GM19351 (cell line): ENCODE results near the gene MTA1.

ENCODE experiments used
- ATAC-seq: cut with Tn5 transposase; IDR thresholded peaks from one replicate; pipeline ENCODE4 v1.9.1; 2021; ENCODE audit warnings: mild to moderate bottlenecking, moderate library complexity; ENCODE audit not compliant: unreplicated experiment

MTA1 gene

GRCh38 chr14:105401699-105402098 is 17.9 kb upstream of the MTA1 start:
- no peak for ATAC-seq

GRCh38 chr14:105408592-105408991 is 11.0 kb upstream of the MTA1 start:
- no peak for ATAC-seq

GRCh38 chr14:105409364-105409763 is 10.3 kb upstream of the MTA1 start:
- ATAC-seq, result no peak

- ATAC-seq, result no peak
These were observed 9.0 kb upstream of the MTA1 start for GRCh38 chr14:105410642-105411016.

- ATAC-seq, result no peak
These were observed 8.3 kb upstream of the MTA1 start for GRCh38 chr14:105411017-105411941.

GRCh38 chr14:105411985-105412770 is 7.4 kb upstream of the MTA1 start:
- no peak for ATAC-seq

GRCh38 chr14:105412771-105413543 is 6.7 kb upstream of the MTA1 start:
- ATAC-seq, result no peak

GRCh38 chr14:105413544-105413886 is 6.1 kb upstream of the MTA1 start:
- no peak for ATAC-seq

- peak; percentile 80 for ATAC-seq
These were observed 4.9 kb upstream of the MTA1 start for GRCh38 chr14:105414456-105415371.

GRCh38 chr14:105415481-105416428 is 3.9 kb upstream of the MTA1 start:
- ATAC-seq, result no peak

- no peak for ATAC-seq
These were observed 3.0 kb upstream of the MTA1 start for GRCh38 chr14:105416671-105417070.

GRCh38 chr14:105417690-105418121 is 1.9 kb upstream of the MTA1 start:
- no peak for ATAC-seq

GRCh38 chr14:105418269-105419194 is 1.1 kb upstream of the MTA1 start:
- no peak for ATAC-seq

GRCh38 chr14:105420101-105420973 is 710 bp downstream of the MTA1 start:
- no peak for ATAC-seq

- no peak for ATAC-seq
These were observed 1.5 kb downstream of the MTA1 start for GRCh38 chr14:105420974-105421674.
